HG03571 (cell line): Measurements from ENCODE around the gene ZBTB20.

Experiments used
- ATAC-seq: cut with Tn5 transposase; IDR thresholded peaks from one replicate; pipeline ENCODE4 v1.9.1; 2021; ENCODE audit not compliant: unreplicated experiment

ZBTB20 gene

GRCh38 chr3:114718898-114719210 is 428.2 kb downstream of the ZBTB20 start:
- ATAC-seq = no peak

GRCh38 chr3:114718071-114718897 is 428.8 kb downstream of the ZBTB20 start:
- no peak for ATAC-seq

GRCh38 chr3:114716916-114717315 is 430.2 kb downstream of the ZBTB20 start:
- no peak for ATAC-seq

- no peak for ATAC-seq
These were observed 431.0 kb downstream of the ZBTB20 start for GRCh38 chr3:114716126-114716525.

GRCh38 chr3:114714957-114715460 is 432.1 kb downstream of the ZBTB20 start:
- no peak for ATAC-seq

GRCh38 chr3:114714237-114714636 is 432.9 kb downstream of the ZBTB20 start:
- ATAC-seq = no peak

- ATAC-seq = no peak
These were observed 434.2 kb downstream of the ZBTB20 start for GRCh38 chr3:114712728-114713492.

GRCh38 chr3:114711321-114711886 is 435.7 kb downstream of the ZBTB20 start:
- ATAC-seq = no peak

GRCh38 chr3:114709102-114709501 is 438.0 kb downstream of the ZBTB20 start:
- ATAC-seq = no peak

- no peak for ATAC-seq
These were observed 439.7 kb downstream of the ZBTB20 start for GRCh38 chr3:114707252-114707860.

- no peak for ATAC-seq
These were observed 440.4 kb downstream of the ZBTB20 start for GRCh38 chr3:114706591-114707232.

- no peak for ATAC-seq
These were observed 446.4 kb downstream of the ZBTB20 start for GRCh38 chr3:114700637-114701234.

- no peak for ATAC-seq
These were observed 448.7 kb downstream of the ZBTB20 start for GRCh38 chr3:114698146-114699105.

GRCh38 chr3:114697401-114697800 is 449.7 kb downstream of the ZBTB20 start:
- ATAC-seq = no peak

GRCh38 chr3:114694251-114694650 is 452.8 kb downstream of the ZBTB20 start:
- ATAC-seq = no peak

- ATAC-seq = no peak
These were observed 455.2 kb downstream of the ZBTB20 start for GRCh38 chr3:114691871-114692270.

- no peak for ATAC-seq
These were observed 456.2 kb downstream of the ZBTB20 start for GRCh38 chr3:114690911-114691310.

GRCh38 chr3:114687151-114687550 is 459.9 kb downstream of the ZBTB20 start:
- no peak for ATAC-seq

- no peak for ATAC-seq
These were observed 460.5 kb downstream of the ZBTB20 start for GRCh38 chr3:114686621-114687020.
